GM12864 (cell line): ENCODE data around the gene MARS2.
A peak's percentile ranks its signal among the peaks of the same experiment; 100 is the strongest.
"Not testable (repeated sequence)": the region's sequence is repeated elsewhere in the genome, so short reads cannot be mapped to it uniquely, and the experiment has no call there.

Experiments used
- DNase-seq: peaks from one replicate; pipeline ENCODE4 v3.0.0-alpha.2; 2011; ENCODE audit warnings: low read depth
- H3K4me3 ChIP-seq: 2 replicates; pipeline ENCODE4 v1.5.1; 2011; ENCODE audit warnings: mild to moderate bottlenecking, low read depth, low read length, control low read depth
- CTCF ChIP-seq: IDR thresholded peaks from 2 replicates; pipeline ENCODE4 v1.5.1; 2011; ENCODE audit warnings: low read depth, mild to moderate bottlenecking, moderate library complexity, low read length, control low read depth, inconsistent platforms; ENCODE audit errors: missing control alignments

The MARS2 gene

GRCh38 chr2:197706839-197707207 lies 1.7 kb downstream of the MARS2 start:
- no peak for TF ChIP-seq CTCF
- peak overlapping the region; percentile 91 for H3K4me3 ChIP-seq
- DNase-seq: no peak

DNA sequence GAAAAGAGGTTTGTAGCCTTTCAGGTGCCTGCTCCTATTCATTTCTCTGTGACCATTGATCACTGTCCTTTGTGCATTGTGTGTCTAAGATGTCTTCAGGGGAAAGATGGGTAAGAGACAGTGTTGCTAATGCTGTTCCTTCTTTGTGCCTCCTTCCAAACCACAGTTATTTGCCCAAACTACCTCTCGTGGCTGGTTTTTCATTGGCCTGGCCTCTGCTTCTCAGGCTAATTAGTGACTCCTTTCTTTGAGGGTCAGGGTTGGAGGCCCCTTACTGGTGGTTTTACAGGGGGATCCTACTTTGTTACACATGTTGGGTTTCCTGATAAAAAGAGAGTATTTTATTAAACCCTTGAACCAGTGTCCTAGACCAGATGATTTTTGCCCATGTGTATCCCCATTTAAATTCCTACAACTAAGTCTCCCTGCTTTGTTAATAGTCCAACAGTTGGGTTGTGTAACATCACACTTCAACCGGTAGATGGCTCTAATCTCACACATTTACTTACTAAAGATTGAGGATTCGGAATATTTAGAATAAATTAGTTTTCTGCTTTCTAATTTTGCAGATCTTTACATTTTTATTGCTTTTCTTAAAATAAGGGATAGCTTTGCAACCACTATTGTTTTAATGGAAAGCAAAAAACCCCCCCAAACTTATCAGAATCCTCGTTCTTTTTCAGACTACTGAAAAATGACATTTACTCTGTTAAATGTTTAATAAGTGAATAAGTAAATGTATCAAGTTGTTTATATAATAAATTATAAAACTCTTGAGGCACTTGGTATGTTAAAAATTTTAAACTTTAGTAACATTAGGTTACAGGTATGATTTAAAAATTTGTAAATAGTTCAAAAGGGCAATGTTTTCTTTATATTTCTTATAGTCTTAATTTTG lies 2.4 kb downstream of the MARS2 start:
- no peak for DNase-seq
- peak overlapping the region; percentile 91 for H3K4me3 ChIP-seq

DNA sequence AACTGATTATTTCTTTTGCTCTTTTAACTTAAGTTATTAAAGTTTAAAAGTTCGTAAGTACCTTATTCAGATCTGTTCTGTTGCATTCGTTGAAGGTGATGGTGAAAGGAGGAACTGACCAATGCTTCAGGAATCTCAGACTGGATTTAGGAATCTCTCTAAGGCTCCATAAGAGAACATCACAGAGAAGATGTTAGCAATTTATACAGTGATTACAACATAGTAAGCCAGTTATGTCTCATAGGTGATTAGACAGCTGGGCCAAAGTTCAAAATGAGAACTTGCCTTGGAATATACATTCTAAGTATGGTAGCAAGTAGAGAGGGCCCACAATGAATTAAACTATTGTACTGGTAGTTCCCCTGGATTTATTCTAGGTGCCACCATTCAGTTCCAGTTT lies 3.2 kb downstream of the MARS2 start:
- DNase-seq: no peak

More for the DNA sequence above, 2.4 kb downstream of the MARS2 start:
- TF ChIP-seq CTCF: peak; percentile 63

DNA sequence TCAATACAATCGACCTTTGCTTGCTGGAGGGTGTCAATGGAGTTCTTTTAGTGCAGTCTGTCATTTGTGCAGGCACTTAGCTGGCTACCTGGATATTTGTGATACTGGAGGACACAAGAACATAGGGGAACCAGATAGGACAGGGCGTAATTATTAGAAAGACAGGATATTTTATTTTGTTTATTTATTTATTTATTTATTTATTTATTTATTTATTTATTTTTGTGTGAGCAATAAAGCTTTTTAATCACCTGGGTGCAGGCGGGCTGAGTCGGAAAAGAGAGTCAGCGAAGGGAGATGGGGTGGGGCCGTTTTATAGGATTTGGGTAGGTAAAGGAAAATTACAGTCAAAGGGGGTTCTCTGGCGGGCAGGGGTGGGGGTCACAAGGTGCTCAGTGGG lies 4.0 kb downstream of the MARS2 start:
- not testable (repeated sequence) for DNase-seq, H3K4me3 ChIP-seq

More for the DNA sequence above, 3.2 kb downstream of the MARS2 start:
- peak overlapping the region; percentile 26; the same call in 1 of the 2 replicates for H3K4me3 ChIP-seq
- TF ChIP-seq CTCF: no peak

DNA sequence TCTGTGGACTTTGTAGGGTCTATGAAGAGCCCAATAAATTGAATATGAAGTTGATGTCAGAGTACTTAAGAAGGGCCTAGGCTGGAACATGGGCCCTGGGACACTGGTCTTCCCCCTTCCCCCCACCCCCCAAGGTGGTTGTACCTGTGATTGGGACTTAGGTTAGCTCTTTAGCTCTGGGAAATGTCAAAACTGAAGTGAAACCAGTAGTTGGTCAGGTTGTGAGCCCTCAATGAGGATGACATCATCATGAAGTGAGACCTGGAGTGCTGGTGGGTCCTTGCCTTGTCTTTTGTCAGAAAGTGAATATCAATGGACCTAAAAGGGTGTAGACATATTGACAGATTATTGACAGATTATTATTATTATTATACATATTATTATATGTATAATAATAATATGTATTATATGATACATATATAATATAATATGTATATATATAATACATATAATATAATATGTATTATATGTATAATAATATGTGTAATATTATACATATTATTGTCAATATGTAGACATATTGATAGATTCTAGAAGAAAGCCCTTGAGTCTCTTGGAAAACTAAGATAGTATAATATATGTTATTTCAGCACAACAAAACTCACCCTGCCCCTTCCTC lies 5.4 kb downstream of the MARS2 start:
- H3K4me3 ChIP-seq: no peak overlapping the region
- peak; percentile 55 for DNase-seq
- TF ChIP-seq CTCF: no peak

DNA sequence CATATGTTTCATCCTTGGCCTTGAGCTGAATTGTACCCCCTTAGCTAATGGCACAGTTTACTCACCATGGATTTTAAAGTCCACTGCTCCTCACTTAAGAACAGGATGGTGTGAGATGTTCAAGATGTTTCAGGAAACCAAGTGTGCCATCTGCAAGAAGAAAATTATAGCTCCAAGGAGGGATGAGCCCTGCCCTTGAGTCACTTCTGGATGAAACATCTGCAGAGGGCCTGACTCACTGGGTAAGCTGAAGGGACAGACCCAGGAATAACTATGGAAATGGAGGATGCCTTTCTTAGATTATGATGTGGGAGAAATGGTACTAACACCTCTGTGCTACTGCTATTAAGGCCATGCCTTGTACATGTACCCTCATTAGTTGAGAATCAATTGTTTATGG lies 6.4 kb downstream of the MARS2 start:
- no peak for DNase-seq
- TF ChIP-seq CTCF: no peak
- no peak overlapping the region for H3K4me3 ChIP-seq

- no peak for DNase-seq
Measured at GRCh38 chr2:197713271-197713670, 8.1 kb downstream of the MARS2 start.

More at GRCh38 chr2:197713271-197713670, 8.1 kb downstream of the MARS2 start:
- TF ChIP-seq CTCF: no peak
- H3K4me3 ChIP-seq: no peak overlapping the region
